Measurements from ENCODE around the gene GLB1L2.

Gene GLB1L2

GRCh38 chr11:134380785-134381184, 49.0 kb downstream of the GLB1L2 start:
- no peak for DNase-seq (ENCODE audit: low read depth)
- TF ChIP-seq POLR2A (IDR thresholded peaks at IDR 0.05; ENCODE audit: extremely low read depth, insufficient read length): no peak
- no peak for TF ChIP-seq MYC (IDR thresholded peaks at IDR 0.05; ENCODE audit: low read depth, low read length)
- no peak for TF ChIP-seq CTCF (IDR thresholded peaks at IDR 0.05; ENCODE audit: low read depth, low read length)
- no peak for TF ChIP-seq MAX (IDR thresholded peaks at IDR 0.05; ENCODE audit: low read depth, low read length)
- H3K4me3 ChIP-seq (ENCODE audit: low read depth, low read length): no peak overlapping the region

GRCh38 chr11:134382257-134382656, 50.5 kb downstream of the GLB1L2 start:
- TF ChIP-seq MYC (IDR thresholded peaks at IDR 0.05; ENCODE audit: low read depth, low read length): no peak
- TF ChIP-seq MAX (IDR thresholded peaks at IDR 0.05; ENCODE audit: low read depth, low read length): no peak

GRCh38 chr11:134382830-134383229, 51.0 kb downstream of the GLB1L2 start:
- no peak for DNase-seq (ENCODE audit: low read depth)
- TF ChIP-seq CTCF (IDR thresholded peaks at IDR 0.05; ENCODE audit: low read depth, low read length) (no peak), MAX (IDR thresholded peaks at IDR 0.05; ENCODE audit: low read depth, low read length) (no peak), MYC (IDR thresholded peaks at IDR 0.05; ENCODE audit: low read depth, low read length) (no peak), POLR2A (IDR thresholded peaks at IDR 0.05; ENCODE audit: extremely low read depth, insufficient read length) (no peak)
- no peak overlapping the region for H3K4me3 ChIP-seq (ENCODE audit: low read depth, low read length)

More at GRCh38 chr11:134382257-134382656, 50.5 kb downstream of the GLB1L2 start:
- no peak for DNase-seq (ENCODE audit: low read depth)
- no peak overlapping the region for H3K4me3 ChIP-seq (ENCODE audit: low read depth, low read length)

GRCh38 chr11:134383576-134384221, 51.9 kb downstream of the GLB1L2 start:
- TF ChIP-seq MYC (IDR thresholded peaks at IDR 0.05; ENCODE audit: low read depth, low read length): no peak
- no peak for TF ChIP-seq CTCF (IDR thresholded peaks at IDR 0.05; ENCODE audit: low read depth, low read length)
- TF ChIP-seq MAX (IDR thresholded peaks at IDR 0.05; ENCODE audit: low read depth, low read length): no peak
- no peak for TF ChIP-seq POLR2A (IDR thresholded peaks at IDR 0.05; ENCODE audit: extremely low read depth, insufficient read length)
- no peak for DNase-seq (ENCODE audit: low read depth)
- no peak overlapping the region for H3K4me3 ChIP-seq (ENCODE audit: low read depth, low read length)

- peak; percentile 25 for DNase-seq (ENCODE audit: low read depth)
- H3K4me3 ChIP-seq (ENCODE audit: low read depth, low read length): no peak overlapping the region
- TF ChIP-seq MAX (IDR thresholded peaks at IDR 0.05; ENCODE audit: low read depth, low read length) (no peak), POLR2A (IDR thresholded peaks at IDR 0.05; ENCODE audit: extremely low read depth, insufficient read length) (no peak), CTCF (IDR thresholded peaks at IDR 0.05; ENCODE audit: low read depth, low read length) (no peak), MYC (IDR thresholded peaks at IDR 0.05; ENCODE audit: low read depth, low read length) (no peak)
Observed at GRCh38 chr11:134384406-134384805, 52.6 kb downstream of the GLB1L2 start.

GRCh38 chr11:134385171-134385570, 53.4 kb downstream of the GLB1L2 start:
- no peak for DNase-seq (ENCODE audit: low read depth)
- no peak overlapping the region for H3K4me3 ChIP-seq (ENCODE audit: low read depth, low read length)
- TF ChIP-seq MYC (IDR thresholded peaks at IDR 0.05; ENCODE audit: low read depth, low read length): no peak
- TF ChIP-seq POLR2A (IDR thresholded peaks at IDR 0.05; ENCODE audit: extremely low read depth, insufficient read length): no peak
- TF ChIP-seq CTCF (IDR thresholded peaks at IDR 0.05; ENCODE audit: low read depth, low read length): no peak
- no peak for TF ChIP-seq MAX (IDR thresholded peaks at IDR 0.05; ENCODE audit: low read depth, low read length)

Data from NB4 (cell line).